ENCODE data around the gene TNNC1. TPM values are rescaled to one million over a fixed set of nuclear protein-coding genes. Genes with fewer than 3 reads are reported as not detected.

TNNC1 gene
- total RNA-seq, 1 experiment from 2014 or later = 5.6 TPM

GRCh38 chr3:52458770-52459545 is 5.1 kb upstream of the TNNC1 start:
- H3K27ac Mint-ChIP-seq = peak overlapping the region in 1 of 3 experiments; percentile 34; a peak in 1 of 7 replicates
- no peaks in the 10 kb centered on the region for H3K9me3 ChIP-seq (ENCODE audit: control insufficient read depth, low read depth, low read length)
- H4K5ac ChIP-seq (ENCODE audit: insufficient read length, low read depth, low read length) = no peak overlapping the region
- no peak overlapping the region for H4K91ac ChIP-seq (ENCODE audit: insufficient read length, low read depth, low read length)
- no peak overlapping the region for H2AK5ac ChIP-seq (ENCODE audit: insufficient read length, low read length)
- no peak overlapping the region for H2BK120ac ChIP-seq (ENCODE audit: low read depth, low read length, poor library complexity, severe bottlenecking)
- H2BK5ac ChIP-seq (ENCODE audit: insufficient read length, low read length) = no peak overlapping the region
- H3K36me3 Mint-ChIP-seq (ENCODE audit: insufficient read depth in 1 of 3, low read depth in 3 of 3) = peaks cover 32 to 64% (median 56%) of the 10 kb centered on the region in 3 experiments; a peak in 6 of 7 replicates
- H2AFZ ChIP-seq (ENCODE audit: low read length) = no peak overlapping the region
- no peak overlapping the region for H4K8ac ChIP-seq (replicated peaks; ENCODE audit: insufficient read length, low read depth, low read length)
- H3K23me2 ChIP-seq (ENCODE audit: insufficient read length, low read depth, low read length, poor library complexity, severe bottlenecking) = peaks cover 4% of the 10 kb centered on the region
- no peak overlapping the region for H3K4ac ChIP-seq (ENCODE audit: low read depth, low read length)
- no peak for DNase-seq
- TF ChIP-seq, protein P1, sequence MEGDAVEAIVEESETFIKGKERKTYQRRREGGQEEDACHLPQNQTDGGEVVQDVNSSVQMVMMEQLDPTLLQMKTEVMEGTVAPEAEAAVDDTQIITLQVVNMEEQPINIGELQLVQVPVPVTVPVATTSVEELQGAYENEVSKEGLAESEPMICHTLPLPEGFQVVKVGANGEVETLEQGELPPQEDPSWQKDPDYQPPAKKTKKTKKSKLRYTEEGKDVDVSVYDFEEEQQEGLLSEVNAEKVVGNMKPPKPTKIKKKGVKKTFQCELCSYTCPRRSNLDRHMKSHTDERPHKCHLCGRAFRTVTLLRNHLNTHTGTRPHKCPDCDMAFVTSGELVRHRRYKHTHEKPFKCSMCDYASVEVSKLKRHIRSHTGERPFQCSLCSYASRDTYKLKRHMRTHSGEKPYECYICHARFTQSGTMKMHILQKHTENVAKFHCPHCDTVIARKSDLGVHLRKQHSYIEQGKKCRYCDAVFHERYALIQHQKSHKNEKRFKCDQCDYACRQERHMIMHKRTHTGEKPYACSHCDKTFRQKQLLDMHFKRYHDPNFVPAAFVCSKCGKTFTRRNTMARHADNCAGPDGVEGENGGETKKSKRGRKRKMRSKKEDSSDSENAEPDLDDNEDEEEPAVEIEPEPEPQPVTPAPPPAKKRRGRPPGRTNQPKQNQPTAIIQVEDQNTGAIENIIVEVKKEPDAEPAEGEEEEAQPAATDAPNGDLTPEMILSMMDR (conservative IDR thresholded peaks at IDR 0.05) = no peak
- peaks cover 4% of the 10 kb centered on the region; the same call in 1 of the 2 replicates for H3K79me2 ChIP-seq (ENCODE audit: insufficient read depth, low read length)
- H2BK15ac ChIP-seq (ENCODE audit: low read depth, low read length) = no peak overlapping the region
- H3K56ac ChIP-seq (ENCODE audit: insufficient read length, low read depth, low read length) = no peak overlapping the region
- H3K9me3 Mint-ChIP-seq = no peaks in the 10 kb centered on the region
- H3K79me1 ChIP-seq (ENCODE audit: insufficient read depth, low read depth, low read length, poor library complexity, severe bottlenecking) = peaks cover 5% of the 10 kb centered on the region
- H3K27ac ChIP-seq (ENCODE audit: insufficient read length, low read depth, low read length) = no peak overlapping the region
- no peak overlapping the region for H3K4me2 ChIP-seq (ENCODE audit: insufficient read depth, insufficient read length, low read length)
- no CpG with 5 or more reads among the region's 14 CpGs for WGBS (ENCODE audit: extremely low coverage, insufficient read length, low lambda C conversion rate)
- no peak overlapping the region for H3K23ac ChIP-seq (ENCODE audit: insufficient read length, low read depth, low read length)
- peaks cover 23 to 35% of the 10 kb centered on the region in 2 experiments for H3K4me1 Mint-ChIP-seq
- peak overlapping the region in 1 of 2 experiments; percentile 19; a peak in 1 of 5 replicates for H3K4me3 Mint-ChIP-seq
- H3K14ac ChIP-seq (ENCODE audit: insufficient read depth, low read length) = no peak overlapping the region
- no peak overlapping the region for H3T11ph ChIP-seq (ENCODE audit: low read length)
- no peaks in the 10 kb centered on the region for H3K27me3 ChIP-seq (ENCODE audit: insufficient read depth, low read length)
- no peak overlapping the region for H3K18ac ChIP-seq (ENCODE audit: insufficient read length, low read depth, low read length)
- H2BK20ac ChIP-seq (ENCODE audit: low read depth, low read length, poor library complexity, severe bottlenecking) = no peak overlapping the region
- H4K20me1 ChIP-seq (ENCODE audit: control insufficient read depth, insufficient read depth, insufficient read length) = no peaks in the 10 kb centered on the region
- no peaks in the 10 kb centered on the region; the same call in 1 of the 2 replicates for H3K4me1 ChIP-seq (ENCODE audit: insufficient read depth, low read length)
- H2BK12ac ChIP-seq (ENCODE audit: insufficient read length, low read depth, low read length) = no peak overlapping the region
- no peak overlapping the region for H3K9ac ChIP-seq (ENCODE audit: extremely low read depth, insufficient read length, low read length)
- no peaks in the 10 kb centered on the region; the same call in 1 of the 2 replicates for H3K27me3 Mint-ChIP-seq (ENCODE audit: low read depth)
